ENCODE results near the gene NGRN.
"Not testable (repeated sequence)": the region's sequence is repeated elsewhere in the genome, so short reads cannot be mapped to it uniquely, and the experiment has no call there.

DNA sequence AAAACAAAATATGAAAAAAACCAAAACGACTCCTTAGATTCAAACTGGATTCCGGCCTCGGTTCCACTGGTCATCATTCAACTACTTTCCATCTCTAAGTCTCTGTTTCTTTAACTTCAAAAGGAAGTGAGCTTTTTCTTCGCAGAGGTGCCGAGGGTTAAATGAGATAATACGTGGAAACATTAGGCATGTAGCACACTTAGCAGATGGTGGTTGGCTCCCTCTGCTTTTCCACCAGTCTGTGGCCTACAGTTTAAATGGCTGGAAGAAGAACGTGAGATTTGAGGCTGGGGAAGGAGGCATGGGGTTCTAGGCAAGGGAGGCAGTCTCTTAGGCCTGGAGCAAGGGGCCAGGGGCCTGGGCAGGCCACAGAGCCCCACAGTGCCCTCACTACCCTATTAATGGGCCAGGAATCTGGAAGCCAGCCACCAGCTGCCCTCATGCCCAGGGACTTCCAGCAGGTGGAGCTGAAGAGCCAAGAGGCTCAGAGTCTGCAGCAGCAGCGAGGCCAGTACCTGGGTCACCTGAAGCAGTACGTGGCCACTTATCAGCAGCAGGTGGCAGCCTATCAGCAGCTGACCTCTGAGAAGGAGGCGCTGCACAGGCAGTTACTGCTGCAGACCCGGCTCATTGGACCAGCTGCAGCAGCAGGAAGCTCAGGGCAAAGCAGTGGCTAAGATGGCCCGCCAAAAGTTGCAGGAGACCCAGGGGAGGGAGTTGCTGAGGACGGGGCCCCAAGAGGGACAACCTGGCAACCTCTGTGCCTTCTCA lies 27.8 kb downstream of the NGRN start:
- not testable (repeated sequence) for TF ChIP-seq NFE2L2 (IDR thresholded peaks at IDR 0.05; ENCODE audit: low read depth, low read length); CHD1 (IDR thresholded peaks at IDR 0.05; ENCODE audit: low read depth, low read length); POLR2A (IDR thresholded peaks at IDR 0.05; ENCODE audit: low read depth, low read length); RCOR1 (IDR thresholded peaks at IDR 0.05; ENCODE audit: insufficient replicate concordance, low read length); FOS (IDR thresholded peaks at IDR 0.05; ENCODE audit: low read depth, low read length); CEBPB (IDR thresholded peaks at IDR 0.05; ENCODE audit: low read depth, low read length)
- TF ChIP-seq CTCF (conservative IDR thresholded peaks at IDR 0.05; ENCODE audit: low read depth, low read length) = peak; percentile 60
- TF ChIP-seq, protein P1, sequence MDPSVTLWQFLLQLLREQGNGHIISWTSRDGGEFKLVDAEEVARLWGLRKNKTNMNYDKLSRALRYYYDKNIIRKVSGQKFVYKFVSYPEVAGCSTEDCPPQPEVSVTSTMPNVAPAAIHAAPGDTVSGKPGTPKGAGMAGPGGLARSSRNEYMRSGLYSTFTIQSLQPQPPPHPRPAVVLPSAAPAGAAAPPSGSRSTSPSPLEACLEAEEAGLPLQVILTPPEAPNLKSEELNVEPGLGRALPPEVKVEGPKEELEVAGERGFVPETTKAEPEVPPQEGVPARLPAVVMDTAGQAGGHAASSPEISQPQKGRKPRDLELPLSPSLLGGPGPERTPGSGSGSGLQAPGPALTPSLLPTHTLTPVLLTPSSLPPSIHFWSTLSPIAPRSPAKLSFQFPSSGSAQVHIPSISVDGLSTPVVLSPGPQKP (IDR thresholded peaks at IDR 0.05; ENCODE audit: borderline replicate concordance, low read depth, low read length) = not testable (repeated sequence)
- TF ChIP-seq RAD21 (IDR thresholded peaks at IDR 0.05; ENCODE audit: low read length) = peak; percentile 49
- TF ChIP-seq SMC3 (IDR thresholded peaks at IDR 0.05; ENCODE audit: low read depth, low read length) = peak; percentile 53
- TF ChIP-seq, protein P2, sequence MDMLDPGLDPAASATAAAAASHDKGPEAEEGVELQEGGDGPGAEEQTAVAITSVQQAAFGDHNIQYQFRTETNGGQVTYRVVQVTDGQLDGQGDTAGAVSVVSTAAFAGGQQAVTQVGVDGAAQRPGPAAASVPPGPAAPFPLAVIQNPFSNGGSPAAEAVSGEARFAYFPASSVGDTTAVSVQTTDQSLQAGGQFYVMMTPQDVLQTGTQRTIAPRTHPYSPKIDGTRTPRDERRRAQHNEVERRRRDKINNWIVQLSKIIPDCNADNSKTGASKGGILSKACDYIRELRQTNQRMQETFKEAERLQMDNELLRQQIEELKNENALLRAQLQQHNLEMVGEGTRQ (IDR thresholded peaks at IDR 0.05; ENCODE audit: low read depth, low read length) = not testable (repeated sequence)
